ENCODE data around the gene CHSY3. TPM values are rescaled to one million over a fixed set of nuclear protein-coding genes. Genes with fewer than 3 reads are reported as not detected.

CHSY3 gene
- total RNA-seq, 4 donors from 2014 or later: 0.84 to 4.3 (median 2.6) TPM

- WGBS, 2 donors: 69 to 90% methylated on average over 3 of the region's 3 CpGs
- TF ChIP-seq, protein P1, sequence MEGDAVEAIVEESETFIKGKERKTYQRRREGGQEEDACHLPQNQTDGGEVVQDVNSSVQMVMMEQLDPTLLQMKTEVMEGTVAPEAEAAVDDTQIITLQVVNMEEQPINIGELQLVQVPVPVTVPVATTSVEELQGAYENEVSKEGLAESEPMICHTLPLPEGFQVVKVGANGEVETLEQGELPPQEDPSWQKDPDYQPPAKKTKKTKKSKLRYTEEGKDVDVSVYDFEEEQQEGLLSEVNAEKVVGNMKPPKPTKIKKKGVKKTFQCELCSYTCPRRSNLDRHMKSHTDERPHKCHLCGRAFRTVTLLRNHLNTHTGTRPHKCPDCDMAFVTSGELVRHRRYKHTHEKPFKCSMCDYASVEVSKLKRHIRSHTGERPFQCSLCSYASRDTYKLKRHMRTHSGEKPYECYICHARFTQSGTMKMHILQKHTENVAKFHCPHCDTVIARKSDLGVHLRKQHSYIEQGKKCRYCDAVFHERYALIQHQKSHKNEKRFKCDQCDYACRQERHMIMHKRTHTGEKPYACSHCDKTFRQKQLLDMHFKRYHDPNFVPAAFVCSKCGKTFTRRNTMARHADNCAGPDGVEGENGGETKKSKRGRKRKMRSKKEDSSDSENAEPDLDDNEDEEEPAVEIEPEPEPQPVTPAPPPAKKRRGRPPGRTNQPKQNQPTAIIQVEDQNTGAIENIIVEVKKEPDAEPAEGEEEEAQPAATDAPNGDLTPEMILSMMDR (IDR thresholded peaks at IDR 0.05): no peak
- TF ChIP-seq POLR2A (IDR thresholded peaks at IDR 0.05): no peak
- intact Hi-C loops (cut with DNase I; ENCODE audit: low total_unique reads): no loop called here
- H3K4me3 ChIP-seq (ENCODE audit: low read depth, poor library complexity, severe bottlenecking): no peak overlapping the region
- no peak for DNase-seq (ENCODE audit: low spot score in 2 of 2)
Observed at GRCh38 chr5:130164966-130165365, 260.7 kb downstream of the CHSY3 start.

GRCh38 chr5:130166839-130167490 lies 262.7 kb downstream of the CHSY3 start:
- no peak for DNase-seq (ENCODE audit: low spot score in 2 of 2)
- 44 to 50% methylated on average over 1 of the region's 1 CpG for WGBS, 2 donors
- no peak overlapping the region for H3K4me3 ChIP-seq (ENCODE audit: low read depth, poor library complexity, severe bottlenecking)
- TF ChIP-seq, protein P1 (IDR thresholded peaks at IDR 0.05): no peak
- TF ChIP-seq POLR2A (IDR thresholded peaks at IDR 0.05): no peak
- intact Hi-C loops (cut with DNase I; ENCODE audit: low total_unique reads): no loop called here

- DNase-seq (ENCODE audit: low spot score in 2 of 2): no peak
- intact Hi-C loops (cut with DNase I; ENCODE audit: low total_unique reads): no loop called here
- TF ChIP-seq, protein P1 (IDR thresholded peaks at IDR 0.05): no peak
- no peak for TF ChIP-seq POLR2A (IDR thresholded peaks at IDR 0.05)
- WGBS, 2 donors: 68 to 72% methylated on average over 4 of the region's 4 CpGs
- H3K4me3 ChIP-seq (ENCODE audit: low read depth, poor library complexity, severe bottlenecking): no peak overlapping the region
Observed at GRCh38 chr5:130168211-130168610, 263.9 kb downstream of the CHSY3 start.

DNA sequence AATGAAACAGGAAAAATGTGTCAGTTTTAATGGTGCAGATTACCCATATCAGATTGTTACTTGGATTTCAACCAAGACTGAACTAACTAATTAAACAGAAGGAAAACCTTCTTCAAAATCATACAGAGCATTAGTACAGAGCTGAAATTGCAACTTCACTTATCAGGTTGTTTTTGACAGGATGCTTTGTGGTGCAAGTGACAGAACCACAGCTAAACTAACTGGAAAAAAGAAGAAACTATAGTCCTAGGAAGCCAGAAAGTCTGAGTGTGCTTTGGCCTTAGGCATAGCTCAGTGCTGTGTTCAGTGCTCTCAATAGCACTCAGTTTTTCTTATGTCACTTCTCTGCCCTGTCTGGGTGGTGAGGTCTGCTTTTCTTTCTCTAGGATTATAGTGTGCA lies 267.4 kb downstream of the CHSY3 start:
- no peak for TF ChIP-seq POLR2A (IDR thresholded peaks at IDR 0.05)
- TF ChIP-seq, protein P1 (IDR thresholded peaks at IDR 0.05): no peak
- intact Hi-C loops (cut with DNase I; ENCODE audit: low total_unique reads): no loop called here
- DNase-seq (ENCODE audit: low spot score in 2 of 2): no peak
- no peak overlapping the region for H3K4me3 ChIP-seq (ENCODE audit: low read depth, poor library complexity, severe bottlenecking)

- intact Hi-C loops (cut with DNase I; ENCODE audit: low total_unique reads): no loop called here
- DNase-seq (ENCODE audit: low spot score in 2 of 2): no peak
- WGBS, 2 donors: 93% methylated on average over 7 of the region's 7 CpGs
- no peak overlapping the region for H3K4me3 ChIP-seq (ENCODE audit: low read depth, poor library complexity, severe bottlenecking)
- TF ChIP-seq, protein P1 (IDR thresholded peaks at IDR 0.05): no peak
- no peak for TF ChIP-seq POLR2A (IDR thresholded peaks at IDR 0.05)
Observed at GRCh38 chr5:130183115-130183514, 278.9 kb downstream of the CHSY3 start.

- DNase-seq (ENCODE audit: low spot score in 2 of 2): no peak
- intact Hi-C loops (cut with DNase I; ENCODE audit: low total_unique reads): no loop called here
- no peak overlapping the region for H3K4me3 ChIP-seq (ENCODE audit: low read depth, poor library complexity, severe bottlenecking)
- 35 to 52% methylated on average over 4 of the region's 4 CpGs for WGBS, 2 donors
- TF ChIP-seq POLR2A (IDR thresholded peaks at IDR 0.05): no peak
- TF ChIP-seq, protein P1 (IDR thresholded peaks at IDR 0.05): no peak
Observed at GRCh38 chr5:130189961-130190360, 285.7 kb downstream of the CHSY3 start.
